ENCODE measurements around the gene ZNF670.

Gene ZNF670

DNA sequence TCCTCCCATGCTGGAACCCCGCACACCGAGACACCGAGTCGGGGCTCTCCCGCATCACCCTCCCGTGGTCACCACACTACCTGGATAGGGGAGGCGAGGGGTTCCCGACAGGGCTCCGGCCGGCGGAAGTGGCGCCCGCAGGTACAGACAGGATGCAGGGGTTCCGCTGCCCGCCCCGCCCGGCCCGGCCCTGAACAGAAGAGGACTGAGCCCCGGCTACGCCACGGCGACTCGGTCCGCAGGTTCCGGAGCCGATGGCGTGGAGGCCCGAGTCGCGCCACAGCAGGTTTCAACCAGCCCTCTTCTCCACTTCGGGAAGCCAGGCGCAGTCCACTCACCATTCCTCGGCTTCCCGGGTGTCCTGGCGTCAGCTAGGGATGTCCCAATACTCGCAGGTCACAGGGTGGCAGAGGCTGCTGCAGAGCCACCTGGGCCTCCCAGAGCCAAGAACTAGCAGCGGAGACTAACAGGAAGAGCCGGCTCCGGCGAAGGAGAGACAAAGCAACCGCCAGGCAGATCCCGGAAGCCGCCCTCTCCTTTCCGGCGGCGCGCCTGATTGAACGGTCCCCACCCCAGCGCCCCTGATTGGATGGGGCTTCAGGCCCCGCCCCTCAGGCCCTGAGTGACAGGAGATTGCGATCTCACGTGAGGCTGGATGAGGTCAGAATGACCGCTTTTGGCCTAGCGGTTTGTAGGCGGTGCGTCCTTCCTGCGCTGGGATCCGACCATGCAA, 25.4 kb upstream of the ZNF670 start, which contains the start of gene ZNF669:
Gene ZNF669 (minus strand): TSS at position 498 of the 733 bp plus-strand sequence. CDS start 157 bp downstream, at position 341.
- DNase-seq, result peak; percentile 95

DNA sequence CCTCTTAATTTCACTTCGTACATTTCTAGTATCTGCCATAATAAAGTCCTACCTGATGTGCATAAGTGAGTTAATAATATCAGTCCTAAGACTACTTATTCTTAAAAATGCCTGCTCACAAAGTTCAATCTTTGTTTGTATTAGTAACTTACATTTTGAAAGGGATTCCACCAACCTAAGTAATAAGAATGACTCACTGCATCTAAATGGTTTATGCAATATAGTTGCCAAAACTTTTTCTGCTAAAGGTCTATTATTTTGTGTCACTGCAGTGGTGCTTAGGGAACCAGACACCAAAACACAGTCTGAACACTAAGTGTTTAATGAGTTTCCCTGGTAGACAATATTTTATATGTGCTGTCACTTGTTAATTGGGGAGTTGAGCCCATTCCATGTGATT, 23.8 kb upstream of the ZNF670 start:
- no peak for DNase-seq

DNA sequence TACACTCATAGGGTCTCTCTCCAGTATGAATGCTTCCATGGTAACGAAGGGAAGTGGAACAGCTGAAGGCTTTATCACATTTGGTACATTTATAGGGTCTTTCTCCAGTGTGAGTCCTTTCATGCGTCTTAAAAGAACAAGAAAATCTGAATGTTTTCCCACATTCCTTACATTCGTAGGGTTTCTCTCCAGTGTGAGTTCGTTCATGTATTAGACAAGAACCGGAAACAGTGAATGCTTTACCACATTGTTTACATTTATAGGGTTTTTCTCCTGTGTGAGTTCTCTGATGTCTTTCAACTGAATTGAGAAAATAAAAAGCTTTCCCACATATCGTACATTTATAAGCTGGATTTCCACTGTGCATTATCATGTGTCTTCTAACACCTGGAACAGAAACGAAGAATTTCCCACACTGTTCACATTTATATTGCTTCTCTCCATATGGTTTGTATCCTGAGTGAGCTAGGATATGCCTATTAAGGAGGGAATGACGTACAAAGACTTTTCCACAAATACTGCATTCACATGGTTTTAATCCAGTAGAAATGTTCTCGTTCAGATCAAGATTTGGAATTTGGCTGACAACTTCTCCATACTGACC, 22.2 kb upstream of the ZNF670 start:
- DNase-seq, result no peak

DNA sequence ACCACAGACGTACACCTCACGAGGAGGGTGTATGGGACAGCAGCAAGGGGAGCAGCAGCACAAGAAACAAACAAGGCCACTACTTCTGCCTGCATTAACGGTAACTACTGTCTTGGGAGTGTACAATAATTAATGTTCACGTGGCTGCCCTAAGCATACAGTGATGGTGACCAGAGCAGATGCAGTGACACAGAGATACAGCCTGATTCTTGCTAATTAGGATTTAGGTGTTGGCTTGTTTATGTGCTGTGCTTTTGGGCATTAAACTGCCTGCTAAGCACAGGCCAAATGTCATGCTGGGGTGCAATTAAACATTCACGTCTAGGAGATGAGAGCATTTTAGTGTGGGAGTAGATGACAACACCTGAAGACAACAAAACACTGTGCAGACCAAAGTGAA, 18.3 kb upstream of the ZNF670 start:
- no peak for DNase-seq

DNA sequence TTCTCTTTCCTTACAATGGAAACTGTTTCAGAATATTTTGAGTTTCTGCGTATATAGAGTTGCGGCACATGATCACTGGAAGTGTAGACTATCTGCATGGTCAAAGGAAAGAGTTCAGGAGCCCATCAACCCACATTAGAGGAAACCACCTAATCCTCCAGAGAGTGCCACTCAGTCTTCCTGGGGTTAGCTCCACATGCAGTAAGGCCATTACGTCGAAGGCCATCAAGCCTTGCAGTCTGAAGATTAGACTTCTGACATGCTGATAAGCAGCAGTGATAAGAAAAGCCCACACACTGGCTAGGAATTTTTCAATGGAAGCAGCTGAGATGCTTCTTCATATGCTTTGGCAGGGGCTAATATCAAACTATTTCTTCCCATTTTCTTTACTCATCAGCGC, 17.9 kb upstream of the ZNF670 start:
- no peak for DNase-seq

DNA sequence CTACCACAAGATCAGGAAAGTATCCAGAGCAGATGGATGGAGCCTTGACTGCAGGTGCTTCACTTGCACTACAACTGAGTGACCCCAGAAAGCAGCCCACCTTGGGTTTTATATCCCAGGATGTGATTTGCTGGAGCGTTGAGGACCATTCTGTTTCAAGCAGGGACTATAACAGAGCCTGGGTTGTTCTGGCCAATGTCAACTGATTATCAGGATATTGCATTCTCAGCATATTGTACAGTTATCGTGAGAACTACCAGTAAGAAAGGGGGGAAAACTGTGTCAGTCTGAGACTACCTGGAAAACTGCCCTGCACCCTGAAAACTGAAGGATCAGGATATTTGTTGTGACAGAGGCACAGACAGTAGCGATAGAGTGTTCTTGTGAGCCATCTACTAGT, 17.5 kb upstream of the ZNF670 start:
- no peak for DNase-seq

DNA sequence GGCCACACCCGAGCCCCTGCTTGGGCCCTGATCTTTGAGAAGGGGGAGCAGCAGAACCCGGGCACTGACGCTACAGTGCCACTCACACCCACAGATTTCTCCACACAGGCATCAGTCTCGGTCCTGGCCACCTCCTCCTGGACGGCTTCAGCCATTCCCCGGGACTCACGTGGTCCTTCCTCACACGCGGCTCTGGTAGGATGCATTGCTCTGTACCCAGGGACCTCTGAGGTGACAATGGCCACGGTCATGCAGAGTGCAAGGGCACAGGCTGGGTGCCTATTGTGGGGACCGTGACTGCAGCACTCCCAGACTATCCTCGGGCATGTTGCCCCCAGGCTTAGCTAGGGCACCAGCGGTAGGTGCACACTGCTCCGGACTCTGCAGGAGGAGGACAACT, 11.8 kb upstream of the ZNF670 start:
- DNase-seq, result no peak

DNA sequence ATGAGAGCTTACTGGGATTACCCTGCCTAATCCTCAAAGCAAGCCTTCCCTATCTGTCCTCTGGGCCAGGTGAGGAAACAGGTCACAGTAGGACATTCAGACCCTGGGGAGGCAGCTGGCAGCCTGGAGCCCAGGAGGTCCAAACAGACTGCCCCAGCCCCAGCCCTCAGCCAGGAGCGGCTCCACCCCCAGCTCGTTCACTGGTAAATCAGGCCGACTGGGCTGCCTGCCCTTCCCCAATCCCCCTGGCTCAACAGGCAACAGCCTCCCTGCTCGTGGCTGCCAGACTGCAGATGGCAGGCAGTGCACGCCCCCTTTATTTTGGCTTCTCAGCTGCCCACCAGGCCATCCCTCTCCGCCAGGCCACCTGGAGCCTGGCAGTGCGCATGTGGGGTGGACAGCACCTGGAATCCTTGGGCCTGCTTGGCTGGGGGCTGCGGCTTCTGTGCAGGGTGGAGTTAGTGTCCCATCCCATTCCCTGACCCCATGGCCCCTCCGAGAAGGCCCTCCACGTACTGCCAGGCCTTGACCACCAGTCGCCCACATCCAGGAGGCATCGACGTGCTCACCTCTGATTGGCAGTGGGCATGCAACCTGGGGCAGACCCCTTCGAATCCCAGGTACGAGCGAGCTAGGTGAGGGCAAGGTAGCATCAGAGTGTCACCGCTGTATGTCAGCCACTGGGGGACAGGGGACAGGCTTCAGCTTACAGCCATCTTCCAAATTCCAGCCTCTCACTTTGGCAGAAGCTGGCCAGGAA, 11.2 kb upstream of the ZNF670 start:
- no peak for DNase-seq

DNA sequence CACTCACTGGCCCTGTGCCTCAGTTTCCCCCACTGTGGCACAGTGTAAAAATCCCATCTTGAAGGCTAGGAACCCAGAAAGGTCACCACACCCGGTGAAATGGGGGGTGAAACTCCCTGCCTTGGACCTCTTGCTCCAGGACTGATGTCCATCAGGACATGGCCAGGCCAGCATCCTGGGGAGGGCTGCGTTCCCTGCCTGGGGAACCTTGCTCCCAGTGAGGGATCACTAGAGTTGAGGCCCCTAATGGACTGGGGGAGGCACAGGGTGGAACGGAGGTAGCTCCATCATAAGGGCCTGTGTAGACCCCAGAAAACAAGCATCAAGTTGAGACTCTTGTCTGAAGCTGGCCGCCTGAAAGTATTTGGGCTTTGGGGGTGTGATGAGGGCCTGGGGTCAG, 10.4 kb upstream of the ZNF670 start:
- no peak for DNase-seq

DNA sequence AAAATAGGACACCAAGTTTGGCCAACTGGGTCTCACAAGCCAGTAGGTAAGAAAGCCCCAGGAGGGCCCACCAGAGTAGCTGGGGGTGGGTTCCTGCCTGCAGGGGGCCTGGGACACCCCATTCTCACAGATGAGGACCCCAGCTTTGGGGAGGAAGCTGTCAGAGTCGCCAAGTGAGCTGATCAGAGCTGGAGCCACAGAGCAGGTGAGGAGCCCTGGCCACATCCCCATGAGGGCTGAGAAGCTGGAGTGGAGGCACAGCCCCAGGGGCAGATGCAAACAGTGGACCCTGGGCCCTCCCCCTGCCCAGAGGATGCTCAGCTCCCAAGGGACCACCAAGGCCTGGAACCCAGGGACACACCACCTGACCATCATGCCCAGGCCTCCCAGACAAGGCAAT, 8.6 kb upstream of the ZNF670 start:
- no peak for DNase-seq

DNA sequence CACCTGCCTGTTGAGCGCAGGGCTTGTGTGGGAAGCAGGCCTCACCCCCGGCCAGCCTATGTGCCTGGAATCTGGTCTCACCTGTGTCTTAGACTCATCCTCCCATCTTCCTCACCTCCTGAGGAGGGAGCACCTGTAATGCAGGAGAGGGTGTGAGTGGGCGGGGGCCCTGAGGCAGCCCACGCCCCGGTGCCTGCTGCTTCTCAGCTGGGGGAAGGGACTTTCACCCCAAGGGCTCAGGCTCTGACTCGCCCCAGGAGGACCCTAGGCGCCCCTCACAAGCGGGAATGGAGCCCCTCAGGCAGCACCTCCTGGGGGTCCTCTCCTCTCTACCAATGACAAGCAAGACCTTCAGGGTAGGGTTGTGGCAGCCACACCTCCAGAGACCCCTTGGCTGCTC, 6.7 kb upstream of the ZNF670 start:
- DNase-seq, result no peak

DNA sequence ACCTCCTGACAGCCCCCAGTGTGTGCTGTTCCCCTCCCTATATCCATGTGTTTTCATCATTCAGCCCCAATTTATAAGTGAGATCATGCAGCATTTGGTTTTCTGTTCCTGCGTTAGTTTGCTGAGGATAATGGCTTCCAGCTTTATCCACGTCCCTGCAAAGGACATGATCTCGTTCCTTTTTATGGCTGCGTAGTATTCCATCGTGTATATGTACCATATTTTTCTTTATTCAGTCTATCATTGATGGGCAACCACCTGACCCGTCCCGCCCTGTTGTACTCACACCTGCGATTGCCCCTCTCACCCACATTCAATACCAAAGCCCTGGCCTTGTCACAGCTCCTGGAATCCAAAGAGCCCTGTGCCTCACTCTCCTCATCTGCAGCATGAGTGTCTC, 6.2 kb upstream of the ZNF670 start:
- no peak for DNase-seq

DNA sequence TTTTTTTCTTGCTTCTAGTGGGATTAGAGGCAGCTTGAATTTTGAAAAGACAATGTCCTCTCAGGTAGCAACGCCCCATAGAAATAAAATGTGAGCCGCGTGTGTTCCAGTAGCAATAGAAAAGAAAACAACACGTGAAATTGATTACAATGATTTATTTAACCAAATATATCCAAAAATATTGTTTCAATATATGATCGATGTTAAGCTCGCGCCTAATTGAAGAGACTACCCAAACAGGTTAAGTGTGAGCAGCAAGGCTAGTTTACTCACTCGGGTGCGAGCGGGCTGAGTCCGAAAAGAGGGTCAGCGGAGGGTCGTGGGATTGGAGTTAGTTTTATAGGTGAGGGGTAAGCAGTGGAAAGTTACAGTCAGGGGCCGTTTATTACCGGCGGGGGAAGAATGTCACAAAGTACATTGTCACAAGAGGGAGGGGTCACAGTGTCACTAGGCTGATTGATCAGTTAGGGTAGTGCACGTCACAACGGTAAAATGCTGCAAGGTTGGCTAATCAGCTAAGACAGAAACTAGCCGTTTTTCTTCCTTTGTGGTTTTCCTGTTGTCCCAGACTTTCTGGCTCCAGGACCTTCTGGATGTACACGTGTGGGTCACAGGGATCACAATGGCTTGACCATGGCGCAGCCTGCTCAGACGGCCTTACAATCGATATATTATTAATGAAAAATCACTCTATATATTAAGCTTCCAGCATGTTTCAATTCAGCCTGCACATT, 697 bp upstream of the ZNF670 start:
- DNase-seq, result peak; percentile 4

DNA sequence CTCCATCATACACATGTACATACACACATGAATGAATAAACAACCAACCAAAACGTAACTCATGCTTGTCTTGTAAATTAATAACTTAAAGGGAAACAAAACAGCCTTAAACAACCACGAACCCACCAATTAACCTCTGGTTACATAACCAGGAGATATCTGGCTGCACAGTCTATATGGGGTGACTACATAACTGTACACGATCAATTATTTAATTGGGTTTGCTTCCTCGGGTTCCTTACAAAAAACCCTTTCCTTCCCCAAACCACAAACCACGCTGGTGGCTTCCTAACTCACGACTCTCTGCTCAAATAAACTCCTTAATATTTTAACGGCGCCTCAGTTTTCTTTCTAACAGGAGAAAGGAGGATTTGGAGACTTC, 744 bp downstream of the ZNF670 start:
- DNase-seq, result no peak

DNA sequence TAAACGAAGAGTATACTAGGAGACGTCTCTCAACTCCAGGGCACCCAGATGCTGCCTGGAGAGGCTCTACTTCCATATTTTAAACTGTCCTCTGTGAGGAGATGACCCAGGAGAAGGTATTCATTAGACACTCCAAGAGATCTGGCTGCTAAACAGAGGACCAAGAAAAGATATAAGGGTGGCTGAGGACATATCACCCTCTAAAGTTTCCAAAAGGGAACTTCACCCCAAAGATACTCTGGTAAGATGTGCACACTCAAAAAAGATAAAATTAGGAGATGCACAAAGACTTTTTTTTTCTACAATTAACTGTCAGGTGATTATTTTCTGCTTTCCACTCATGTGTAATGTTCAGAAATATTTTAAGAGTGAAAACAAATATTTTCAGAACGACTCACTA, 1.4 kb downstream of the ZNF670 start:
- DNase-seq, result no peak

DNA sequence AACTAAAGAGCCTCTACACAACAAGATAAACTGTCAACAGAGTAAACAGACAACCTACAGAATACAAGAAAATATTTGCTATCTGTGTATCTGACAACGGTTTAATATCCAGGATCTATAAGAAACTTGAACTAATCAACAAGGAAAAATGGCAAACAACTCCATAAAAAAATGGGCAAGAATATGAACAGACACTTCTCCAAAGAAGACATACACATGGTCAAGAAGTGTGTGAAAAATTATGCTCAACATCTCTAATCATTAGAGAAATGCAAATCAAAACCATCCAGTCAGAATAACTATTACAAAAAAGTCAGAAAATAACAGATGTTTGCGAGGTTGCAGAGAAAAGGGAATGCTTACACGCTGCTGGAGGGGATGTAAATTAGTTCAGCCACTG, 8.0 kb downstream of the ZNF670 start:
- no peak for DNase-seq

DNA sequence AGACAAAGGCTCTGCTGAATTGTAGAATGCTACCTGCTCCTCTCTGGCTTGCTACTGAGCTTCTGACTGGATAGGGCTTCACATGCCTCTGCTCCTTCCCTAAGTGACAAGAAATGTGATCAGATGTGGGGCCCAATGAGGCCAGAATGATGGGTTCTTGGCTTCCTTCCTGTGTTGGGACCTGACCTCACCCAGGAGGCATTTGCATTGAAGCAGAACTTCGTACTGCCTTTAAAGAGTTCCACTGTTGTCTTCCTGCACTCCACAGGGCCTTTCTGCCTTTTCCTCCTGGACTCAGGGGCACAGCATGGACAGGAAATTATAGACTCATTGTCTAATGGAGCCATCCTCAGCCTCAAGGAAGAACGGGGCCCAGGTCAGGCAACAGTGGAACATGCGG, 14.3 kb downstream of the ZNF670 start:
- DNase-seq, result no peak

DNA sequence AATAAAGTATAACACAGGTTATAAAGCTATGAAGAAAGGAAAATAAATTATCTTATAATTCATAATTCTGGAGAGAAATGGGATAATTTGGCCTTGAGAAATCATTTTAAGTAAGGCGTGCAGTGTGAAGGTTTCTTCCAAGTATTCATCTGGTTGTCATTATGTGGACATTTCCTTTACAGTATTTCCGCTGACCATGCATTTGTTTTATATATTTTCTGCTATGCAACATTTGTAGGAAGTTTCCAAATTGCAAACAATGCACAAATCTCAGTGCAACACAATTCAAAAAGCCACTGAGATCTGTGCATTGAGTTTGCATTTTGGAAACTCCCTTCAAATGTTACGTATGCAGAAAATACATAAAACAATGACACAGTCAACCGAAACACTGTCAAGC, 17.8 kb downstream of the ZNF670 start:
- no peak for DNase-seq

DNA sequence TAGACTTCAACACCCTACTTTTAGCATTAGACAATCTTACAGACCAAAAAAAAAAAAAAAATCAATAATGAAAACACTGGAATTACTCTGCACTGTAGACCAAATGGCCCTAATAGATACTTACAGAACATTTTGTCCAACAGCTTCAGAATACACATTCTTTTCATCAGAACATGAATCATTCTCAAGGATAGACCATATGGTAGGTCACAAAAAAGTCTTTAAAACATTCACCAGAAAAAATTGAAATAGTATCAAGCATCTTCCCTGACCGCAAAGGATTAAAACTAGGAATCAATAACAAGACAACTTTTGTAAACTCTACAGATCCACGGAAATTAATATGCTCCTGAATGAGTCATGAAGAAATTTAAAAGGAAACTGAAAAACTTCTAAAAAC, 22.5 kb downstream of the ZNF670 start:
- DNase-seq, result no peak

DNA sequence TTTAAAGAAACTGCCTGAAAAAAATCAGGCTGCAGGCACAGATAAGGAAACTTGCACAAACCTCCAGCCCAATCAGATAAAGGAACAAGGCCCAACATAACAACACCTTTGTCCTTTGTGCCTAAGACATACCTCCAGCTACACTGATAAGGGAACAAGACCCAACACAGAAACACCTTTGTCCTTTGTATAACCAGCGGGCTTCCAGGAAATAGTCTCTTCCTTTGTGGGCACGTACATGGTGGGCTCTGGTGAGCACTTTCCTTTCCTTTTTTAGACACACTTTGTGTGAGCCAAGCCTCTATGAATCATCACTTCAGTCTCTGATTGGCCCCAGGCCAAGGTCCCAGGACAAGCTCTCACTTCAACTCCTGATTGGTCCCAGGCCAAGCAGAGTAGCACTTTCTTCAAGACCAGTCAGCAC, 23.6 kb downstream of the ZNF670 start:
- no peak for DNase-seq

DNA sequence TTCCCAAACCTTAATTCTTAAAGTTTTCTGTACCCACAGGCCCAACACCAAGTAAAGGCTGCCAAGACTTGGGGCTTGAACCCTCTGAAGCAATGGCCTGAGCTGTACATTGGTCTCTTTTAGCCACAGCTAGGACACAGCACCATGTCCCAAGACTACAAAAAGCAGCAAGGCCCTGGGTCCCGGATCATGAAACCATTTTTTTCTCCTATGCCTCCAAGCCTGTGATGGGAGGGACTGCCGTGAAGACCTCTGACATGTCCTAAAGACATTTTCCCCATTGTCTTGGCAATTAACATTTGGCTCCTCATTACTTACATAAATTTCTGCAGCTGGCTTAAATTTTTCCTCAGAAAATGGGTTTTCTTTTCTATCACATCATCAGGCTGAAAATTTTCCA, 30.9 kb downstream of the ZNF670 start:
- no peak for DNase-seq

DNA sequence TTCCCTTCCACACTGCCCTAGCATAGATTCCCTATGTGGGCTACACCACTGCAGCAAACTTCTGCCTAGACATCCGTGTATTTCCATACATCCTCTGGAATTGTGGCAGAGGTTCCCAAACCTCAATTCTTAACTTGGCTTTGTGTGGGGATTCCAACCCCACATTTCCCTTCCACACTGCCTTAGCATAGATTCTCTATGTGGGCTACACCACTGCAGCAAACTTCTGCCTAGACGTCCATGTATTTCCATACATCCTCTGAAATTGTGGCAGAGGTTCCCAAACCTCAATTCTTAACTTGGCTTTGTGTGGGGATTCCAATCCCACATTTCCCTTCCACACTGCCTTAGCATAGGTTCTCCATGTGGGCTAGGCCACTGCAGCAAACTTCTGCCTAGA, 31.4 kb downstream of the ZNF670 start:
- no peak for DNase-seq

DNA sequence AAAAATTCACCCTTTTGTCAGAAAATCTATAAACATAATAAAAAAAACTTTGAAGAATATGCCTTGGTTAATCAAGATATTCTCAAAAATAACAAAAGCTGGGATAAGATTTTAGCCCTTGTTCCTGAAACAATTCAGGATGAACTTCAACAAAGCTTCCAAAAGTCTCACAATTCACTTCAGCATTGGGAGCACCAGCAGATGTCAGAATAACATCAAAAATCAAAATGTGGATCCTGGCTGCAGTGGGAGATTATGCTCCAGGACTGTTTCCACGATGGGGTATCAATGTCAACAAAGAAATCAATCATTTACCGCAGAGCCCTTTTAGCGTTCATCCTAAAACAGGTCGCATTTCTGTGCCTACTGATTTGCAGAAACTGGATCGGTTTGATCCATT, 35.2 kb downstream of the ZNF670 start:
- DNase-seq, result no peak

All from activated CD4-positive, alpha-beta T cell treated with anti-CD3 and anti-CD28 coated beads, Interleukin-10, Interleukin-2, amounts not matched to agents 100 ng/mL and 50 ng/mL, durations not matched to agents 16 hours and 8 hours (primary cell).